ENCODE data around the gene MCOLN1.
"Not testable (repeated sequence)": the region's sequence is repeated elsewhere in the genome, so short reads cannot be mapped to it uniquely, and the experiment has no call there.

Gene MCOLN1

GRCh38 chr19:7526059-7526929 lies 3.9 kb downstream of the MCOLN1 start:
- no peak for DNase-seq

GRCh38 chr19:7527516-7528191 lies 5.2 kb downstream of the MCOLN1 start:
- no peak for DNase-seq

DNA sequence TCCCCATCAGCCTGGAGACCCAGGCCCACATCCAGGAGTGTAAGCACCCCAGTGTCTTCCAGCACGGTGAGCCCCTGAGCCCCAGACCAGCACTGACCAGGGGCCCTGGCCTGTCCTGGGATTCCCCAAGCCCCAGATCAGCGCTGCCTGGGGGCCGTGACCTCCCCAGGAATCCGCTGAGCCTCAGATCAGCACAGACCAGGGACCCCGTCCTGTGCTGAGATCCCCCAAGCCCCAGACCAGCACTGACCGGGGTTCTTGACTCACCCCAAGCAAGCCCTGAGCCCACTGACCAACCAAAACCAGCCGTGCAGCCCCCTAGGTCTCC lies 5.7 kb downstream of the MCOLN1 start:
- DNase-seq, result no peak

GRCh38 chr19:7528522-7529245 lies 6.3 kb downstream of the MCOLN1 start:
- DNase-seq, result no peak

DNA sequence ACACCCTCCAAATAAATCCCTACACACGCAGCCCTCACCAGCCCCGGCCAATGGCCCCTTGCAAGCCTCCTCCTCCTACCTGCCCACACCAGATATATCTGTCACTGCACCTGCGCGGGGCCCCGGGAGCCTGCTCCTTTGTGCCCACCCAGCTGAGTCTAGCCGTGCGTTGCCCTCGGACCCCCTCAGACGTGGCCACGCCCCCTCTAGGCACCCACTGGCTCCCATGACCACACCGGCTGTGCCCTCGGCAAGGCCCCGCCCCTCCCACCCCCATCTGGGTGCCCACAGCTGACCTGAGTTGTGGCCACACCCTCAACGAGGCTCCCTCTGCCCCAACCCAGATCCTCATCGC lies 6.8 kb downstream of the MCOLN1 start:
- no peak for DNase-seq

DNA sequence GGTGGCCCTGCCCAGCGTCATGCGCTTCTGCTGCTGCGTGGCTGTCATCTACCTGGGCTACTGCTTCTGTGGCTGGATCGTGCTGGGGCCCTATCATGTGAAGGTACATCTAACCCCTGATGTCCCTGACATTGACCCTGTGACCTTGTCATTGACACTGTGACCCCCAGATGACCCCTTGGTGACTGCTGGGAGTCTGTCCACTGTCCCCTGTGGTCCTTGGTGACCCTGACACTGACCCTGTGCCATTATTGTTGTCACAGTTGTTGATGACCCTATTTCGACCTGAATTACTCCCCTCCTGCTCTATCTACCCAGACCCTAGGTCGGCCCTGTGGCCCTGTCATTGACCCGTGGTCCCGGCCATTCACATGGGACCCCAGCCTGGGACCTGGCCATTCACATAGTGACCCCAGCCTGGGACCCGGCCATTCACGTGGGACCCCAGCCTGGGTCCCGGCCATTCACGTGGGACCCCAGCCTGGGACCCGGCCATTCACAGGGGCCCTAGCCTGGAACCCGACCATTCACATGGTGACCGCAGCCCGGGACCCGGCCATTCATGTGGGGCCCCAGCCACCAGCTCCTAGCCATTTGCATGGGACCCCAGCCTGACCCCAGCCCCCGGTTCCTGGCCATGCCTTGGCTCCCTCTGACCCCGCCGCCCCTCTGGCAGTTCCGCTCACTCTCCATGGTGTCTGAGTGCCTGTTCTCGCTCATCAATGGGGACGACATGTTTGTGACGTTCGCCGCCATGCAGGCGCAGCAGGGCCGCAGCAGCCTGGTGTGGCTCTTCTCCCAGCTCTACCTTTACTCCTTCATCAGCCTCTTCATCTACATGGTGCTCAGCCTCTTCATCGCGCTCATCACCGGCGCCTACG lies 7.4 kb downstream of the MCOLN1 start:
- no peak for DNase-seq

DNA sequence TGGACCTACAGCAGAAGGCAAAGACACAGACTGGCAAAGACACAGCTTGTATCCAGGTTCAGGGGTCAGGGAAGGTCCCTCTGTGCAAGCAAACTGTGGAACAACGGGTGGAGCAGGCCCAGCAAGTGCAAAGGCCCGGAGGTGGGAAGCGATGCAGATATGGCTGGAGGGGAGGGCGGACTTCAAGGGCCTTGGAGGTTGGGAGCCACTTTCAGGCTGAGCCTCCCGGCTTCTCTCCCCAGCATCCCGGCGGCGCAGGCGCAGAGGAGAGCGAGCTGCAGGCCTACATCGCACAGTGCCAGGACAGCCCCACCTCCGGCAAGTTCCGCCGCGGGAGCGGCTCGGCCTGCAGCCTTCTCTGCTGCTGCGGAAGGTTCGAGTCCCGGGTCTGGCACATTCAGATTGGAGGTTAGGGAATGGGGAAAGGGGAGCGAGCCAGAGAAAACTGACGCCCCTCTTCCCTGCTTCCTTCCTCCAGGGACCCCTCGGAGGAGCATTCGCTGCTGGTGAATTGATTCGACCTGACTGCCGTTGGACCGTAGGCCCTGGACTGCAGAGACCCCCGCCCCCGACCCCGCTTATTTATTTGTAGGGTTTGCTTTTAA lies 11.0 kb downstream of the MCOLN1 start:
- DNase-seq, result no peak

- peak; percentile 61 to 82 (median 68) for DNase-seq
These were observed 11.6 kb downstream of the MCOLN1 start for GRCh38 chr19:7533925-7534480.

- no peak for DNase-seq
These were observed 12.2 kb downstream of the MCOLN1 start for GRCh38 chr19:7534531-7535046.

GRCh38 chr19:7535047-7535997 lies 12.9 kb downstream of the MCOLN1 start, which contains the start of gene PNPLA6:
Gene PNPLA6, plus strand, starts transcription at chr19:7535717. Its CDS starts 72 bp downstream, at chr19:7535789.
- DNase-seq, result peak; percentile 80 to 91 (median 86)

DNA sequence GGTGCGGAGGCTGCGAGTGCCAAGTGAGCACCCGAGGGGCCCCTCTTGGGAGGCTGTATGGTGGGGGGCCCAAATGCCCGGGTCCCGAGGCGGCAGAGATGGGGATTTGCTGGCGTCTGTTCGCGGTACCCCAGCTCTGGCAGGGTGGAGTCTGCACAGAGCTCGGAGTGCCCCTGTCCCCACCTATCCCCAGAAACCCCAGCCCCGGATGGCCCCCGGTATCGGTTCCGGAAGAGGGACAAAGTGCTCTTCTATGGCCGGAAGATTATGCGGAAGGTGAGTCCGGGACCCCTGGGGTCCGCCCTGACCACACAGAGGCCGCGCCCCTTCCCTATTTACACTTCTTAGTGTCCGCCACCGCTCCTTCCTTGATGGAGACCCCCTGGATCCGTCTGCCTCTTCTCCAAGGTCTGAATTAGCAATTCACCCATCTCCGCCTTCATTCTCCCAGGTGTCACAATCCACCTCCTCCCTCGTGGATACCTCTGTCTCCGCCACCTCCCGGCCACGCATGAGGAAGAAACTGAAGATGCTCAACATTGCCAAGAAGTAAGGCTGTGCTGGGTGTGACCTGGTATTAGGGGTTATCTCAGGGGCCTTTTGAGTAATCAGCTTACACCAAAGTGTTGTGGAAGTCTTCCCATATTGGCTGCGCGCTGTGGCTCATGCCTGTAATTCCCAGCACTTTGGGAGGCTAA lies 13.7 kb downstream of the MCOLN1 start:
- DNase-seq, result no peak

GRCh38 chr19:7538990-7539389 lies 16.6 kb downstream of the MCOLN1 start:
- DNase-seq, result not testable (repeated sequence)

DNA sequence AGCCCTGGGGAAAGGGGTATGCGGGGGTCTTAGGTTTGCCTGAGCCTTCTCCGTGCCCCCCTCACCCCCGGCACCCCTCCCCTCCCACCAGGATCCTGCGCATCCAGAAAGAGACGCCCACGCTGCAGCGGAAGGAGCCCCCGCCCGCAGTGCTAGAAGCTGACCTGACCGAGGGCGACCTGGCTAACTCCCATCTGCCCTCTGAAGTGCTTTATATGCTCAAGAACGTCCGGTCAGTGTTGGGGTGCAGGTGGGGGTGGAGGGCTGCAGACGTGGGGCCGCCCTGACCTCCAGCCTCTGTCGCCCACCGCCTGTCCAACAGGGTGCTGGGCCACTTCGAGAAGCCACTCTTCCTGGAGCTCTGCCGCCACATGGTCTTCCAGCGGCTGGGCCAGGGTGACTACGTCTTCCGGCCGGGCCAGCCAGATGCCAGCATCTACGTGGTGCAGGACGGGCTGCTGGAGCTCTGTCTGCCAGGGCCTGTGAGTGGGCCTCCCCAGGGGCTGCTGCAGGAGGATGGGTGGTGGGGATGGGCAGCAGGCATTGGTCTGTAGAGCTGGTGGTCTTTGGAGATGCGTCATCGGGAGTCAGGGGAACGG lies 17.5 kb downstream of the MCOLN1 start:
- DNase-seq, result no peak

- DNase-seq, result no peak
These were observed 18.5 kb downstream of the MCOLN1 start for GRCh38 chr19:7540761-7541474.

- no peak for DNase-seq
These were observed 19.0 kb downstream of the MCOLN1 start for GRCh38 chr19:7541475-7541824.

DNA sequence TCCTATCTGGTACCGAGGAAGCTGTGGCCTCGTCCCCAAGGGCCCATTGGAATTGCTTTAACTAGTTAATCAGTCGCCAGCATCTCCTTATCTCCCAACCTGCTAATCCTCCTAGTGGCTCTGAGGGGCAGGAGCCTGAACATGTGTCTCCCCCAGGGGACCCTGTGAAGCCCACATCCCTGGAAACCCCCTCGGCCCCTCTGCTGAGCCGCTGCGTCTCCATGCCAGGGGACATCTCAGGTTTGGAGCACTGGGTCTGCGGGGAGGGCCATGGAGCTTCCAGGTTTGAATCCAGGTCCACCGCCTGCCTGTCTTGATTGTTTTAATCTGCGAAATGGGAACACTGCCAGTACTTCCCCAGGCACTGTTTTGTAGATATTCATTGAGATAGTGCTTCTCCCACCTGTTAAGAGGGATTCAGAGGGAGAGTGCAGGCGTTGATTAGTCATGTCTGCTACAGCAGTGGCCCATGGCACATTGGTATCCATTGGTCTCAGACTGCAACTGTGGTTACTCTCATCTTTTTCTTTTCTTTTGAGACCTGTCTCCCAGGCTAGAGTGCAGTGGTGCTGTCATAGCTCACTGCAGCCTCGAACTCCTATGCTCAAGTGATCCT lies 19.5 kb downstream of the MCOLN1 start:
- no peak for DNase-seq

- no peak for DNase-seq
These were observed 20.3 kb downstream of the MCOLN1 start for GRCh38 chr19:7542556-7543348.
